Activated CD4-positive, alpha-beta T cell treated with anti-CD3 and anti-CD28 coated beads for 48 hours (primary cell): Measurements from ENCODE around the gene RHBDL1.
"Not testable (repeated sequence)": the region's sequence is repeated elsewhere in the genome, so short reads cannot be mapped to it uniquely, and the experiment has no call there.

Source experiments
- DNase-seq: peaks from one replicate; pipeline ENCODE4 v3.0.0-alpha.2; 2020

RHBDL1 gene

DNA sequence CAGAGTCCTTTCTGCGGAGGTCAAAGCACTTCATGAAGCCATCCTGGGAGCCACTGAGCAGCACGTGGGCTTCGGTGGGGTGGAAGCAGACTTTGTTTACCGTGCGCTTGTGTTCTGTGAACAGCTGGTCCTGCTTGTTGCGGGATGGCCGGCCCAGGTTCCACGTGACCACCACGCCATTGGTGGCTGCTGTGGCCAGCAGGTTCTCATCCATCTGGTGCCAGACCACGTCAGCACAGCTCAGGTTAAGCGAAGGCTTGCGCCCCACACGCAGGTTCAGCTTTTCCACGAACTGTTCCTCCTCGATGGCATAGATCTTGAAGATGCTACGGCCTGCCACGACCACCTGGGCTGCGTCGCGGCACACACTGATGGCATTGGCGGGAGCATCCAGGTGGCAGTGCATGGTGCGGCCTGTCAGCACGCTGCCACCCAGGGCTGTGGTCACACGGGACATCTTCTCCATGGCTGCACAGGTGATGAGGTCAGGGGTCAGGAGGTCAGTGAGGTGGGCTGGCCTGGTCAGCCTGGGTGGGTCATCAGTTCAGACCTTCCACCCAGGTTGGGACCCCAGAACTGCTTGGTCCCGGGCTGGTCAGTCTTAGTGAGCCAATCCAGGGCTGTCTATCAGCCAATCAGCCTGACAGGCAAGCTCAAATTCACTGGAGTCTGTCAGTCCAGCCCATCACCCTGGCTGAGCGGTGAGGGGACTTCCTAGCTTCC, 13.9 kb downstream of the RHBDL1 start:
- DNase-seq, result no peak

- not testable (repeated sequence) for DNase-seq
These were observed 15.8 kb downstream of the RHBDL1 start for GRCh38 chr16:691242-691641.

DNA sequence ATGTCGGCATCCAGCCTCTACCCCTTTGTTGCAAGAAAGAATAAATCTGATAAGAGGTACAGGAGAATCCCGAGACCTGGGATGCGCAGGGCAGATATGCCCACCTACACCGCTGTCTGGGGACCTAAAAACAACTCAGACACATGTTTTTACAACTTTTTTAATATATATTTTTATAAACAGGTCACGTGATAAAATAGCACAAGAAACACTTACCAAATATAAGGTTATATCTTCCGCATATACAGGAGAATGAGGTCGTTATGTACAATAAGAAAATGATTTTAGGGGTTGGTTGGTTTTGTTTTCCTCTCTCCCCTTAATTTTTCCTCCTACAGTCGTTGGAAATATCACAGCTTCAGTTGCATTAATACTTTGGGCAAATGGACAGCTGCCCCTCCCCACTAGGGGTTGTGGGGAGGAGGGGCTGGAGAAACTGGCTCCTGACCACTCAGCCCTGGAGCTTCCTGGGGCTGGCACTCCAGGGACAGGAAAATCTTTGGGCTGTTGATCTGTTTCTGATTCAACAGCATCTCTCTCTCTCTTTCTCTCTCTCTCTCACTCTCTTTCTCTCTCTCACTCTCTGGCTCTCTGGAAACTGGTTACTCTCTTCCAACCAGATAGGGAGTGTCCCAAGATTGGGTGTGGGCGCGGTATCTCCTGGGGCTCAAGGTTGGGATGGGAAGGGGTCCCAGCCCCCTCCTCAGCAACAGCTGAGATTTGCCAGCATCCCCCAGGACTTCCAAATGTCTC, 17.1 kb downstream of the RHBDL1 start:
- no peak for DNase-seq

DNA sequence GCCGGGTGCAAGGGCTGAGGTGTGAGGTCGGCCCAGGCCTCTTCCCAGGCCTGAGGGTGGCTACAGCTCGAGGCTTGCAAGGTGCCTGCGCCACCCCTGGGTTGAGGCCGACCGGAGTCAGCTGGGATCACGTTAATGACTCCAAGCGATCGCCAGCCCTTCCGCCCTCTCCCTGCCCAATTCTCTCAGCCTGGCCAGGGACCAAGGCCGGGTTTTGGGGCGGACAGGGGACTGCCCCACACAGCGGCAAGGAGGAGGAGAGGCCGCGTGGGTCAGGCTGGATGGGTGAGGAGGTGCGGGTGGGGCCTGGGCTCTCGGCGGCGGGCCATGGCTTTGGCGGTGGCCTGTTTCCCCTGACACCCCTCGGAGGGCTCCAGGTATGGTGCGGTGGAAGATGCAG, 17.9 kb downstream of the RHBDL1 start:
- DNase-seq, result no peak

GRCh38 chr16:693766-694165, 18.3 kb downstream of the RHBDL1 start:
- DNase-seq, result no peak

- DNase-seq, result no peak
These were observed 18.9 kb downstream of the RHBDL1 start for GRCh38 chr16:694187-694862.

DNA sequence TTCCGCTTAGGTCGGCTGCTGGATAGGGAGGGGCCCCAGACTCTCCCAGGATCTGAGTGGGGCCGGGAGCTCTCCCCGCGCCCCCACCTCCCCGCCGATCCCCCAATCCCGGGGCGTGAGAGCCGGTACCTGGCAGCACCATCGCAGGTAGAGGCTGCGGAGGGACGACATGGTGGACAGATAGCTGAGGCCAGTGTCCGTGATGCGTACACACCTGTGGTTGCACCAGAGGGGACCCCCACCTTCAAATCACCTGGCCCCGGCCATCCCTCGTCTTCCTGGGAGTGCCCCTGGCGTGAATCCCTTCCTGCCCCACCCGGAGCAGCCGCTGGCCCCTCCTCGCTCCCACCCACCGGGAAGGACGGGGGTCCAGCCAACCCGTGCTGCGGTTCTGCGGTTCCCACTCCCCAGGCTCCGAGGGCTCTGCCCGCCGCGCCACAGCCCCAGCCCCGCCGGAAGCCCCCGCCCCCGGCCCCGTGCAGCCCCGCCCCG, 19.4 kb downstream of the RHBDL1 start:
- DNase-seq, result no peak

- peak; percentile 79 for DNase-seq
These were observed 20.1 kb downstream of the RHBDL1 start for GRCh38 chr16:695355-696089.

- no peak for DNase-seq
These were observed 23.6 kb downstream of the RHBDL1 start for GRCh38 chr16:698911-699671.

GRCh38 chr16:700684-701584, 25.5 kb downstream of the RHBDL1 start:
- DNase-seq, result no peak

GRCh38 chr16:702341-702740, 26.9 kb downstream of the RHBDL1 start:
- DNase-seq, result no peak

DNA sequence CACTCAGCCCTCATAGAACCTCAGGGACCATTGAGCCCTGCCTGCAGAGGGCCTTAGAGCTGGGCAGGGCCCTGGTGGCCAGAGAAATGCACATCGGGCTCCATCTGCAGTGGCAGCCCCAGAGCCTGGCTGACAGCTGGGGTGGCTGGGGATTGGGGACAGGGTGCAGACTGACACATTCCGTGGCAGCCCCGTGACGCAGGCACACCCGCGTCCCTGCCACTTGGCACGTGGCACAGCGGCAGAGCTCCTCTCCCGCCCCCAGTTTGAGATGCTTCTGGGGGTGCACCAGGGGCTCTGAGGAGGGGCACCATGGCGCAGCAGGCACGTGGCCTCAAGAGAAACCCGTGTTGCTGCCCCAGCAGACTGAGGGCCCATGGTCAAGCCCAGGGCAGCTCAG, 27.9 kb downstream of the RHBDL1 start:
- DNase-seq, result no peak

DNA sequence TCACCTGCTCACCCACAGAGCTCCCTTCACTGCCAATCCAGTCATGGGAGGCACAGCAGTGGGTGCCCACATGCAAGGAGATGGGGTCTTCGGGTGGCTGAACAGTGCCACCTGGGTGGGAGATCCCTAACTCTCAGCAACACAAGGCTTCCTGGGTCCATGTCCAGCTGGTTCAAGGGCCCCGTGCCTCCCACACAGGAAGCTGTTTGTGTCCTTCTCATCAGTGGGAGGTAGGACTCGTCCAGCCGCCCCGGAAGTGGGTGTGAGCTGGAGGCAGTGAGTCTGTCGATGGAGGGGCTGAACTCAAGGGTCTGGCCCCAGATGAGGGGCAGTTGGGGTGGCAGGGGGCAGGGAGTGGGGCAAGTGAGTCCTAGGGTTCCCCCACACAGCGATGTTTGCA, 28.6 kb downstream of the RHBDL1 start:
- no peak for DNase-seq

DNA sequence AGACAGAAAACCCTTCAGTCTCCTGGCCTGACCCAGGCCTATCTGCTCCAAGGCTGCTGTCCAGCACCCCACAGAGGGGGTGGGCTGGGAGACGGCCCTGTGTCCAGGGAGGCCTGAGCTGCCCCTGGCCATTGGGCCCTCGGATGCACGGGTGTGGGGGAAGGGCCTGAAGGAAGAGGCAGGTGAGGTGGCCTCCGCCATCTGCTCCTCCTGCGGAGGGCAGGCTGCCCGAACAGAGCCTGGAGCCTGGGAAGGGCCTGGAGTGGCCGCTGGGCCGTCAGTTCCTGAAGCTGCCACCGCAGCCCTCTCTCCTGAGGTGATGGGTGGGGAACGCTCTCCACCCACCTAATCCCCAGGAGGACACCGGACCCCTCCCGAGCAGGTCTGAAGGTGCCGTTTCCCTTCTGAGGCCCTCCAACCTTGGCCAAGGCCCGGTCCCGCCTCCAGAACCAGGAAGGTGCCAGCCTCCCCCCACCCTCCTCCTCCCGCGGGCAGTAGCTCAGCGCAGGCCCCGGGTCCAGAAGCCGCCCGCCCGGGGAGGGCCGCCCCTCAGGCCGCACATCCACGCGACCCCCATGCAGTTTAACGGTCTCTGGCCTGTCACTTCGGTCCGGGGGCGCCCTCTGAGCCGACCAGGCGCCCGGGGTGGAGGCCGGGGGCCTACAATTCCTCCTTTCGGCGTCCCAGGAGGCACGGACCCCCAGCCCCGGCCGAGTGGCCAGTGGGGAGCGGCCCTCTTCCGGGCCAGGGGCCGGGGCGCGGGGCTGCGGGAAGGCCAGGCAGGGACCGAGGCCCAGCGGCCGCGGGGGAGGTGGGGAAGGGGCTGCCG, 29.3 kb downstream of the RHBDL1 start:
- no peak for DNase-seq

DNA sequence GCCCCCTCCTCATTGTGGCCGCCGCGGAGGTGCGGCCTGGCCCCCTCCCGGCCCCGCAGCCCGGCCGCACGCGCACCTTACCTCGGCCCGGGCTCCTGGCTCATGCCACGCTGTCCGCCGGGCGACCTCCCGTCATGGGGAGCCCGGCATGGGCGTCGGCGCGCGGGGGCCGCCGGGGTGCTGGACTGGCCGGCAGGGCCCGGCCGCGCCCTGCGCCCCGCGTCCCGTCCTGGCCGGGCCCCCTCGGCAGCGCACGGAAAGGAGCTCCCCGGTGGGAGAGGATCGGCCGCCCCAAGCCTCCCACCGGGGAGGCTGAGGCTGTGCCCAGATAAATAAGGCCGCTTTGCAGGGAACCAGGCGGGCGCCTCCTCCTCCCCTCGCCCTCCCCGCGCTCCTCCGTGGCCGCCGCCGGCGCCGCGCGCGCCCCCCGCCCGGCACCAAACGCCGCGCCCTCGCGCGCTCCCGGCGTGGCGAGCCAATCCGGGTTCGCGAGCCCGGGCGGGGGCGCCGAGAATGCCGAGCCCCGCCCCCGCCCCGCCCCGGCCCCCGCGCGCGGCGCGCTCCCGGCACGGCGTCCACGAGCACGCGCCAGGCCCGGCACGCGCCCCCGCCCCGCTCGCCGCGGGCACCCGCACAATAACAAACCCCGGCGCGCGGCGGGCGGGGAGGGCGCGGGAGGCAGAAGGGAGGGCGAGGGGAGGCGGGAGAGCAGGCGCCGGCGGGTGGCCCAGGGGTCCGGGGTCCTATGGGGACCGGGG, 30.1 kb downstream of the RHBDL1 start, which contains the start of gene FBXL16:
TSS of gene FBXL16 (minus strand) at position 371 of the 758 bp plus-strand sequence. CDS start 8,396 bp downstream, outside the sequence.
- no peak for DNase-seq

DNA sequence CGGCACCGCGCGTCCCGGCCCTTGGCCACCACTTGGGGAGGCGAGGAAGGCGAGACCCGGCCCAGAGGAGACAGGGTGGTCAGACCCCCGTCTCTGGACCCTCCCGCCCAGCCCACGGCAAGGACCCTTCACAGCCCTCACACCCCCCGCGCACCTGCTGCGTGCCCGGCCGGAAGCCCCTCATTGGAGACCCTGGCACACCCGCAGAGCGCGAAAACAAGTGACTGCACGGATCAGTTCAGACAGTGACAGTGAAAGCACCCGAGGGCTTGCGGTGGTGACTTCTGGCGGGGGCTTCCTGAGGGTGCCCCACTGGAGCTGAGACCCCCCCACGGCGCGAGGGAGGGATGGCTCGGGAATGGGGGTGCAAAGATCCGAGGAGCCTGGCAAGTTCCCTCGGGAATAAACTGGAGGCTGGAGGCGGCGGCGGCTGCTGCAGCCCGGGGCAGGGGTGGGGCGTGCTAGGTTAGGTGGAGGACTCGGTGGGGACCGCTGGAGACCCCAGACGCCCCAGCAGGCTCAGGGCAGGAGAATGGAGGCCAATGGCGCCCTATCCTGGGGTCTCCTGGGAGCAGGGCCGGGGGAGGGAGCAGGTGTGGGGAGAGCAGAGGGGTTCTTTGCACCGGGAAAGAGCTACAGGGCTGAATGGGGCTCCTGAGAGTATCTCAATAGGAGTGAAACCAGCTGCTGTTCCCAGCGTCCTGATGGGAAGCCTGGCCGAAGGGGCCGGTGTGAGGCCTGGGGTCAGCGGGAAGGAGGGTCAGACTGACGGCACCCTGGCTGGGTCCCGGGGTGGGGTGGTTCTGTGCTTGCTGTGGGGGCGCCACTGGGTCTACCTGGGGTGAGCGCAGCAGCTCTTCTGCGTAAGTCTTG, 31.0 kb downstream of the RHBDL1 start:
- DNase-seq, result no peak

- no peak for DNase-seq
These were observed 31.6 kb downstream of the RHBDL1 start for GRCh38 chr16:707062-707538.

DNA sequence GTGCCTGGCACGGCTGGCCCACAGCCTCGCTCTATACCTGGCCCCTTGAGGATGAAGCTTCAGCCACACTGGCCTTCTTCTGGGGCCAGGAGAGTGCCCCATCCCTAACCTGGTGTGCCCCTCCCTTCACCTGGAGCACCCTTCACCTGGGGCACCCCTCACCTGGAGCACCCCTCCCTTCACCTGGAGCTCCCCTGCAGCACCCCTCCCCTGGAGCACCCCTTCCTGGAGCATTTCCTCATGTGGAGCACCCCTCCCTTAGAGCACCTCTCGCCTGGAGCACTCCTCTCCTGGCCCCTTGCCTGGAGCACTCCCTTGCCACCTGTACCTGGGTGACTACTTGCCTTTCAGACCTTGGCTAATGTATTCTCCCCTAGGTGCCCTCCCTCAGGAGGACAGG, 32.5 kb downstream of the RHBDL1 start:
- DNase-seq, result no peak
